Lung (tissue), 12 donors: ENCODE measurements around the gene IFIH1. TPM values are rescaled to one million over a fixed set of nuclear protein-coding genes. Genes with fewer than 3 reads are reported as not detected.

ENCODE experiments used
- ATAC-seq: fragments of 200-7000 bp; cut with Tn5 transposase; one replicate; pipeline ENCODE4 v1.9.1; 2020; ENCODE audit warnings: moderate number of reproducible peaks; ENCODE audit not compliant: insufficient read depth, low FRiP score
- DNase-seq, 3 donors: peaks; one replicate each; pipeline ENCODE4 v3.0.0-alpha.2; 2013 to 2017
- H3K27ac ChIP-seq, 2 donors: one replicate each; pipeline ENCODE4 v1.5.1; 2013; ENCODE audit warnings: mild to moderate bottlenecking in 2 of 2, moderate library complexity in 2 of 2, control low read depth in 1 of 2, inconsistent platforms in 1 of 2, low read depth in 1 of 2, low read length in 1 of 2
- H3K27me3 ChIP-seq, 3 donors: one replicate each; pipeline ENCODE4 v1.5.1; 2013; ENCODE audit warnings: low read length in 2 of 3; ENCODE audit not compliant: control insufficient read depth in 3 of 3, insufficient read depth in 3 of 3
- H3K36me3 ChIP-seq, 4 donors: one replicate each; pipeline ENCODE4 v1.5.1; 2013; ENCODE audit warnings: low read length in 4 of 4, mild to moderate bottlenecking in 1 of 4, moderate library complexity in 1 of 4; ENCODE audit not compliant: control insufficient read depth in 4 of 4, insufficient read depth in 4 of 4
- H3K4me1 ChIP-seq, 5 donors: one replicate each; pipeline ENCODE4 v1.5.1; 2013; ENCODE audit warnings: low read length in 5 of 5, mild to moderate bottlenecking in 2 of 5, moderate library complexity in 1 of 5; ENCODE audit not compliant: control insufficient read depth in 5 of 5, insufficient read depth in 5 of 5
- H3K4me3 ChIP-seq: one replicate; pipeline ENCODE4 v1.5.1; 2013; ENCODE audit warnings: mild to moderate bottlenecking, control low read depth, moderate library complexity
- H3K9ac ChIP-seq, 2 donors: one replicate each; pipeline ENCODE4 v1.5.1; 2013; ENCODE audit warnings: low read length in 2 of 2, control low read depth in 1 of 2; ENCODE audit not compliant: insufficient read depth in 1 of 2
- H3K9me3 ChIP-seq, 4 donors: one replicate each; pipeline ENCODE4 v1.5.1; 2013; ENCODE audit warnings: low read length in 3 of 4, mild to moderate bottlenecking in 1 of 4, moderate library complexity in 1 of 4; ENCODE audit not compliant: control insufficient read depth in 4 of 4, insufficient read depth in 3 of 4
- CTCF ChIP-seq: IDR thresholded peaks from 2 replicates; pipeline ENCODE4 v1.5.1; 2012; ENCODE audit warnings: mild to moderate bottlenecking; ENCODE audit errors: control extremely low read depth, extremely low read depth
- WGBS, 2 donors: extraction: QIAGEN DNeasy Blood & Tissue Kit; methylation state at CpG; one replicate each; pipeline ENCODE4 v1.1.7; 2013; 5-methylcytosine and 5-hydroxymethylcytosine counted together
- polyA plus RNA-seq, 2 donors: library from polyadenylated mRNA; stranded (reverse); fragments of 200-250 nt; gene quantifications; one replicate each; pipeline ENCODE4 v1.2.1, GENCODE V29; 2013
- total RNA-seq, 2 donors: library from RNA; depleted of rRNA in 1 of 2; stranded (reverse); fragments of >200 nt in 1 of 2; gene quantifications; one replicate each; pipeline ENCODE4 v1.2.1, GENCODE V29; 2014 to 2021
- donor health status: control.
- donor health status: control.
- donor health status: Bipolar disorder and iron deficiency.
- donor health status: healthy.
- donor health status: DM: yes; HTN: yes; CAD: no.

IFIH1 gene
- total and polyA plus RNA-seq, 4 donors, result 9.4 to 26.1 (median 20.1) TPM

GRCh38 chr2:162241571-162241970, 76.9 kb downstream of the IFIH1 start:
- DNase-seq (no peak), ATAC-seq (no peak)
- TF ChIP-seq CTCF, result no peak
- H3K9ac ChIP-seq, result peak overlapping the region in 1 of 2 donors; percentile 65
- H3K27ac ChIP-seq, result no peak overlapping the region
- H3K4me1 ChIP-seq, result peaks cover 0 to 9% (median 0%) of the 10 kb centered on the region in 5 donors
- H3K4me3 ChIP-seq, result no peak overlapping the region
- peaks cover 0 to 7% (median 1%) of the 10 kb centered on the region in 4 donors for H3K36me3 ChIP-seq
- WGBS, 2 donors, result 87 to 98% methylated on average over 1 of the region's 1 CpG
- no peaks in the 10 kb centered on the region for H3K27me3 ChIP-seq
- H3K9me3 ChIP-seq, result no peaks in the 10 kb centered on the region

- Histone ChIP-seq H3K36me3 (peaks cover 0 to 5% (median 2%) of the 10 kb centered on the region in 4 donors), H3K9ac (no peak overlapping the region), H3K9me3 (no peaks in the 10 kb centered on the region), H3K4me1 (peaks cover 0 to 10% (median 0%) of the 10 kb centered on the region in 5 donors), H3K27me3 (no peaks in the 10 kb centered on the region), H3K4me3 (no peak overlapping the region), H3K27ac (no peak overlapping the region)
- TF ChIP-seq CTCF, result no peak
- ATAC-seq (no peak), DNase-seq (no peak)
- 98 to 99% methylated on average over 31 to 38 of the region's 38 CpGs for WGBS, 2 donors
Measured at GRCh38 chr2:162234620-162235462, 83.6 kb downstream of the IFIH1 start.

- WGBS, 2 donors, result 24 to 41% methylated on average over 1 of the region's 1 CpG
- Histone ChIP-seq H3K9me3 (no peaks in the 10 kb centered on the region), H3K4me3 (no peak overlapping the region), H3K4me1 (peaks cover 0 to 10% (median 0%) of the 10 kb centered on the region in 5 donors), H3K9ac (no peak overlapping the region), H3K36me3 (peaks cover 0 to 5% (median 2%) of the 10 kb centered on the region in 4 donors), H3K27me3 (no peaks in the 10 kb centered on the region), H3K27ac (no peak overlapping the region)
- DNase-seq, result peak in 1 of 3 donors; percentile 41
- no peak for TF ChIP-seq CTCF
- no peak for ATAC-seq
Measured at GRCh38 chr2:162233197-162233596, 85.3 kb downstream of the IFIH1 start.
